GM21529 (cell line): ENCODE results near the gene PTPN4.
"Not testable (repeated sequence)": the region's sequence is repeated elsewhere in the genome, so short reads cannot be mapped to it uniquely, and the experiment has no call there.

Experiments
- ATAC-seq: cut with Tn5 transposase; IDR thresholded peaks from one replicate; pipeline ENCODE4 v1.9.1; 2021; ENCODE audit not compliant: unreplicated experiment

Gene PTPN4

GRCh38 chr2:119803101-119803500 is 43.4 kb downstream of the PTPN4 start:
- ATAC-seq: no peak

GRCh38 chr2:119804409-119804808 is 44.7 kb downstream of the PTPN4 start:
- ATAC-seq: not testable (repeated sequence)

DNA sequence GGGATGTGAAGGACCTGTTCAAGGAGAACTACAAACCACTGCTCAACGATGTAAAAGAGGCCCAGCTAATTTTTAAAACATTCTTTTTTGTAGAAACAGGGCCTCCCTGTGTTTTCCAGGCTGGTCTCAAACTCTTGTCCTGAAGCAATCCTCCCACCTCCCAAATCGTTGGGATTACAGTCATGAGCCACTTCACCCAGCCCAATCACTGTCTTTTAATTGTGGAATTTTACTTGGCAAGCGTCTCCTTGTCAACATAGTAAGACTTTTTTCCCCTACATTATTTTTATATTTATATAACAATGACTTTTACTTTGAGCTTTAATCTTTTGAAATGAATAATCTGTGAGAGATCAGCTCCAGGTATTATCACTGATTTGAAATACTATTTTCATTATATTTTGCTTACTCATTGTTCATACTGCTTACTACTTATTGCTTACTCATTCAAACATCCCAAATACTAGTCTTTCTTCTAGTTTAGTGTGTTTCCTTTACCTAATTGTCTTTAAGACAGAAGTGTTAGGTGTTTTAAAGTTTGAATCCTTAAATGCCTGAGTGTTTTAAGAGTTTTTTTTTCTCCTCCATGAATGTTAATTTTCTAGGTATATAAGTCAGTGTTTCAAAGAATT is 48.9 kb downstream of the PTPN4 start:
- ATAC-seq: no peak

GRCh38 chr2:119809339-119810048 is 49.8 kb downstream of the PTPN4 start:
- no peak for ATAC-seq

DNA sequence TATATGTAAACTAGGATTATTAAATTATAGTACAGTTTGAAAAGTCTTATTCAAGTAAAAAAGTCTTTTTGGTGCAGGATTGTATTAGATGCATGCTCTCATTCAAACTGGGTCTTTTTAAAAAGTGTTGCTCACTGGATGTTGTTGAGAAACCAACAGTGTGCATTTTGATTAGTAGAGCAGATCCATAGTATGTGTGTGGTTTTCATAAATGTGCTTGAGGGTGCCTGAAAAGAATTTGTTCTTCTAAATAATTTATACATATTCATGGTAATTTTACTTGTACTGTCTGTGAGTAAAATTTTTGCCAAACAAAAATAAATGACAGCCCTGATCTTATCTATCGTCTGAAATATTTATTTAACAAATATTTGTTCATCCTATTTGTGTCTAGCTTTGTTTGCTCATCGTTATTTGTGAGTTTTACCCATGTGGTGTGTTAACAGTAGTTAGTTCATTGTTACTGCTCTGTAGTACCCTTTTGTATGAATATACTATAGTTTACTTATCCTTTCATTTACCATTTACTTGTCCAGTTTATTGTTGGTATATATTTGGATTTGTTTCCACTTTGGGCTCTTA is 50.4 kb downstream of the PTPN4 start:
- ATAC-seq: no peak

DNA sequence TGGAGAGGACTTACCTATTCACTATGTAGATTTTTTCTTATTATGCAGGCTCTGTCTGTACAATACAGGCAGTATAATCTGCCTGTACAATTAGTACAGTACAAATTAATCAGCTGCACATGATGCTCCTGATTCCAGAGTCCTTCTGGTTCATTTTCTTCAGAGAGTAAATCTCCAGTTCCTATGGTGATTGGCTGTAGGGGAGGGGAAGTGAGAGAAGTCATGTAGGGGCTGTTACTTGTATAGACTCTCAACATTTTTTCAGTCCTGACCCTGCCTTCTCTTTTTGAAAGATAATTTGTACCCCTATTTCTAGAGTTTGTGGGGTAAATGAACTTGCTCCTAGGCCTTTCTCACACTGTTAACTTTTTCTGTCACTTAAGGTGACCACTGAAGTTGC is 54.5 kb downstream of the PTPN4 start:
- ATAC-seq: no peak

DNA sequence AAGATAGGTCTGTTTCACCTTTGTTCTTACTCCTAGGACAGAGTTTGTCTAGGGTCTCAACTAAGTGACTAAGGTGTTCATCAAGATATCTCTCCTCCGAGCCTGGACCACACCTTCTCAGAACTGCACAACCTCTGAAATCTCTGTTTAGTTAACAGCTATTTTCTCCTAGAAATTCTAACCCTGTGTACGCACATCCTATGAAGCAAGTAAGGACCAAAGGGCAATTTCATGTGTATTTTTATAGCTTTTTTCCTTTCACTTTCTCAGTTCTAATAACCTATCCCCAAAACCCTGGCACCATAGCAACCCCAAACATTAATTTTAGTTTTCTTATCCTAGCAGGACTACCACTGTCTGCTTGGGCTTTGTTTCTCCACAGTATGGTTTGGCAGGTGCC is 59.1 kb downstream of the PTPN4 start:
- no peak for ATAC-seq

DNA sequence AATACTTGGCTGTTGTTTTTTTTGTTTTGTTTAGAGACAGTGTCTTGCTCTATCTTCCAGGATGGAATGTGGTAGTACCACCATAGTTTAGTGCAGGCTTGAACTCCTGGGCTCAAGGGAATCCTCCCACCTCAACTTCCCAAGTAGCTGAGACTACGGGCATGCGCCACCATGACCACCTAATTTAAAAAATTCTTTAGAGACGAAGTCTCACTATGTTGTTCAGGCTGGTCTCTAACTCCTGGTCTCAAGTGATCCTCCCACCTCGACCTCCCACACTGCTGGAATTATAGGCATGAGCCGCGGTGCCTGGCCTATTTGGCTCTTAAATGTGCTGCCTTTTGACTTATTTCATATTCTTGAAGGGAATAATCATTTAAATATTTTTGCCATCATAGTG is 60.1 kb downstream of the PTPN4 start:
- ATAC-seq: no peak

- ATAC-seq: no peak
Observed at GRCh38 chr2:119820275-119820674, 60.6 kb downstream of the PTPN4 start.

DNA sequence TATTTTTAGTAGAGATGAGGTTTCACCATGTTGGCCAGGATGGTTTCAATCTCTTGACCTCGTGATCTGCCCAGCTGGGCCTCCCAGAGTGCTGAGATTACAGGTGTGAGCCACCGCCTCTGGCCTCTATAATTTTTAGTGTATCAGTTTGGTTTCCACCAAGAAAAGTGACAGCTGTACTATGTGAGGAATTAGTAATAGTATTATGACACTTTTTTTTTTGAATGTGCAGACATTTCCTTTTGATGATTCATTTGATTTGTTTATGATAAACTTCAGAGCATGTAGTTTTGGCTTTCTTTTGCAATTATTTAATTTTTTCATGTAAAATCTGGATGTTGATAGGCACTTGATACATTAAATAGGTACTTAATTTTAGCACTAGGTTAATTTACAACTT is 61.5 kb downstream of the PTPN4 start:
- no peak for ATAC-seq

- no peak for ATAC-seq
Observed at GRCh38 chr2:119823734-119824334, 64.1 kb downstream of the PTPN4 start.

GRCh38 chr2:119826370-119826961 is 66.7 kb downstream of the PTPN4 start:
- ATAC-seq: peak; percentile 65

DNA sequence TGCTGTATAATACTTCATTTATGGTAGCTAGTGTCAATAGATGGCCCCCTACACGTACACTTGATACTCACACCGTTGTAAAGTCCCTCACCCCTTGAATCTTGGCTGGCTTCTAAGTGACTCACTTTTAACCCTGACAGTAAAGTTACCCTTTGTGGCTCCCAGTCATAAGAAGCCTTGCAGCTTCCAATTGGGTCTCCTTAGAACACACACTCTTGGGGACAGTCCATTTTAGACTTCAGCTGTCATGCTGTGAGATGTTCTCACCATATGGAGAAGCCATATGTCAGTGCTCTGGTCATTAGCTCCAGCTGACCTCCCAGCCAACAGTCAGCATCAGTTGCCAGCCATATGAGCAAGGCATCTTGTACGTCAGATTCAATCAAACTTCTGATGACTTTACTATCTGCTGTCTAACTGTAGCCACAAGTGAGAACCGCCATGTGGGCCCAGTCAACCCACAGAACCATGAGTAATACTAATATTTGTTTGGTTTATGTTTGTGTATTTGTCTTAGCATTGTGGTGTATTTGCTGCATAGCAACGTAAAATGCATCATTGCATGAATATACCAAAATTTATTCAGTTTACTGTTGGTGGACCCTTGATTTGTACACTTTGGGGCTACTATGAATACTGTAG is 68.3 kb downstream of the PTPN4 start:
- ATAC-seq: no peak

- ATAC-seq: no peak
Observed at GRCh38 chr2:119836455-119837142, 76.9 kb downstream of the PTPN4 start.

GRCh38 chr2:119837350-119837749 is 77.6 kb downstream of the PTPN4 start:
- ATAC-seq: no peak

GRCh38 chr2:119837759-119838158 is 78.0 kb downstream of the PTPN4 start:
- ATAC-seq: no peak

GRCh38 chr2:119838179-119838578 is 78.5 kb downstream of the PTPN4 start:
- no peak for ATAC-seq

GRCh38 chr2:119841550-119841949 is 81.8 kb downstream of the PTPN4 start:
- no peak for ATAC-seq

- no peak for ATAC-seq
Observed at GRCh38 chr2:119846021-119846420, 86.3 kb downstream of the PTPN4 start.

- ATAC-seq: no peak
Observed at GRCh38 chr2:119849838-119850565, 90.3 kb downstream of the PTPN4 start.
